ENCODE measurements around the gene GPR32. TPM values are rescaled to one million over a fixed set of nuclear protein-coding genes. Genes with fewer than 3 reads are reported as not detected.
"Not testable (repeated sequence)": the region's sequence is repeated elsewhere in the genome, so short reads cannot be mapped to it uniquely, and the experiment has no call there.

The GPR32 gene
- total RNA-seq = not detected

- not testable (repeated sequence) for ATAC-seq; DNase-seq (ENCODE audit: low spot score)
These were observed at the start of gene GPR32 for GRCh38 chr19:50770164-50770563. GPR32 (plus strand) TSS chr19:50770464; CDS start chr19:50770601, 137 bp downstream.

- no peak for ATAC-seq
- no peak for DNase-seq (ENCODE audit: low spot score)
These were observed 49.3 kb upstream of the GPR32 start for GRCh38 chr19:50720921-50721381.

GRCh38 chr19:50721441-50722137, 48.7 kb upstream of the GPR32 start:
- DNase-seq (ENCODE audit: low spot score) = no peak
- ATAC-seq = no peak

GRCh38 chr19:50722201-50723013, 47.9 kb upstream of the GPR32 start:
- no peak for DNase-seq (ENCODE audit: low spot score)
- no peak for ATAC-seq

GRCh38 chr19:50723069-50723468, 47.2 kb upstream of the GPR32 start, which contains the start of gene CLEC11A:
CLEC11A (plus strand) TSS chr19:50723364; CDS start chr19:50723526, 162 bp downstream.
- ATAC-seq (no peak), DNase-seq (ENCODE audit: low spot score) (no peak)

GRCh38 chr19:50723735-50724521, 46.3 kb upstream of the GPR32 start:
- DNase-seq (ENCODE audit: low spot score) (no peak), ATAC-seq (no peak)

GRCh38 chr19:50724522-50725217, 45.6 kb upstream of the GPR32 start:
- ATAC-seq (peak; percentile 89), DNase-seq (ENCODE audit: low spot score) (peak; percentile 89)

- DNase-seq (ENCODE audit: low spot score) = no peak
- ATAC-seq = no peak
These were observed 44.9 kb upstream of the GPR32 start for GRCh38 chr19:50725218-50725910.

GRCh38 chr19:50725911-50726230, 44.4 kb upstream of the GPR32 start:
- ATAC-seq (no peak), DNase-seq (ENCODE audit: low spot score) (no peak)

- peak; percentile 49 for DNase-seq (ENCODE audit: low spot score)
- ATAC-seq = no peak
These were observed 42.1 kb upstream of the GPR32 start for GRCh38 chr19:50728084-50728737.

GRCh38 chr19:50729894-50730293, 40.4 kb upstream of the GPR32 start:
- DNase-seq (ENCODE audit: low spot score) (no peak), ATAC-seq (no peak)

GRCh38 chr19:50735869-50736268, 34.4 kb upstream of the GPR32 start:
- ATAC-seq (no peak), DNase-seq (ENCODE audit: low spot score) (no peak)

- ATAC-seq (no peak), DNase-seq (ENCODE audit: low spot score) (no peak)
These were observed 33.9 kb upstream of the GPR32 start for GRCh38 chr19:50736338-50736737.

GRCh38 chr19:50739132-50739913, 30.9 kb upstream of the GPR32 start:
- no peak for DNase-seq (ENCODE audit: low spot score)
- no peak for ATAC-seq

- DNase-seq (ENCODE audit: low spot score) (no peak), ATAC-seq (no peak)
These were observed 30.3 kb upstream of the GPR32 start for GRCh38 chr19:50739914-50740426.

GRCh38 chr19:50741179-50741933, 28.9 kb upstream of the GPR32 start:
- DNase-seq (ENCODE audit: low spot score) = no peak
- ATAC-seq = no peak

- ATAC-seq = no peak
- DNase-seq (ENCODE audit: low spot score) = no peak
These were observed 26.7 kb upstream of the GPR32 start for GRCh38 chr19:50743537-50743936.

GRCh38 chr19:50745221-50745620, 25.0 kb upstream of the GPR32 start:
- ATAC-seq = no peak

More at GRCh38 chr19:50745221-50745620, 25.0 kb upstream of the GPR32 start:
- no peak for DNase-seq (ENCODE audit: low spot score)
